ENCODE measurements around the gene UCN2.

Gene UCN2

DNA sequence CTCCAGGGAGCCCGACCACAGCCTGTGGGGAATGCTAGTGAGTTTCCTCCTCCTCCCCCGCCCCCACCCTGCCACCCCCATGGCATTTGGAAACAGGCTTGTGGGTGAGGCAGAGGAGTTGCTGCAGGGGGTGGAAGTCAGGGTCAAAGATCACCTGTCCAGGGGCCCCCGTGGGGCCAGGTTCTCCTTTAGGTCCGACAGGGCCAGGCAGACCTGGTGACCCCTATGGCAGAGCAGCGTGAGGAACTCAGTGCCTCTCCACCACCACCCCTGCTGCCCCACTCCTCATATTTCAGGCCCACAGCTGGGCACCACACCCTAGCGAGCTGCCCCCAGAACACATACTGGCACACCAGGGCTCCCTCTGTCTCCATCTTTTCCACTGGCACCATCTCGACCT, 8.9 kb upstream of the UCN2 start:
- H3K4me1 ChIP-seq (ENCODE audit: control insufficient read depth in 1 of 2, insufficient read depth in 2 of 2, low read length in 2 of 2), result no peaks in the 10 kb centered on the region
- H3K9ac ChIP-seq (ENCODE audit: low read depth in 1 of 2, low read length in 2 of 2), result no peak overlapping the region
- no peaks in the 10 kb centered on the region for H3K9me3 ChIP-seq (ENCODE audit: control insufficient read depth in 1 of 2, low read length in 2 of 2)
- no peaks in the 10 kb centered on the region for H3K27me3 ChIP-seq (ENCODE audit: control insufficient read depth in 1 of 2, insufficient read depth in 2 of 2, low read length in 2 of 2)
- no peak overlapping the region for H3K4me3 ChIP-seq (ENCODE audit: low read depth in 1 of 2, low read length in 2 of 2)
- H3K27ac ChIP-seq (ENCODE audit: low read depth, low read length), result no peak overlapping the region
- no peaks in the 10 kb centered on the region for H3K36me3 ChIP-seq (ENCODE audit: control insufficient read depth in 1 of 2, insufficient read depth in 2 of 2, low read length in 2 of 2)

- H3K4me3 ChIP-seq (ENCODE audit: low read depth in 1 of 2, low read length in 2 of 2), result no peak overlapping the region
- H3K9me3 ChIP-seq (ENCODE audit: control insufficient read depth in 1 of 2, low read length in 2 of 2), result no peaks in the 10 kb centered on the region
- no peaks in the 10 kb centered on the region for H3K4me1 ChIP-seq (ENCODE audit: control insufficient read depth in 1 of 2, insufficient read depth in 2 of 2, low read length in 2 of 2)
- no peak overlapping the region for H3K27ac ChIP-seq (ENCODE audit: low read depth, low read length)
- H3K36me3 ChIP-seq (ENCODE audit: control insufficient read depth in 1 of 2, insufficient read depth in 2 of 2, low read length in 2 of 2), result no peaks in the 10 kb centered on the region
- no peak overlapping the region for H3K9ac ChIP-seq (ENCODE audit: low read depth in 1 of 2, low read length in 2 of 2)
- H3K27me3 ChIP-seq (ENCODE audit: control insufficient read depth in 1 of 2, insufficient read depth in 2 of 2, low read length in 2 of 2), result no peaks in the 10 kb centered on the region
These were observed 8.4 kb upstream of the UCN2 start for GRCh38 chr3:48571938-48572337.

GRCh38 chr3:48569808-48570450, 6.3 kb upstream of the UCN2 start:
- no peaks in the 10 kb centered on the region for H3K36me3 ChIP-seq (ENCODE audit: control insufficient read depth in 1 of 2, insufficient read depth in 2 of 2, low read length in 2 of 2)
- no peak overlapping the region for H3K9ac ChIP-seq (ENCODE audit: low read depth in 1 of 2, low read length in 2 of 2)
- no peaks in the 10 kb centered on the region for H3K9me3 ChIP-seq (ENCODE audit: control insufficient read depth in 1 of 2, low read length in 2 of 2)
- H3K4me3 ChIP-seq (ENCODE audit: low read depth in 1 of 2, low read length in 2 of 2), result no peak overlapping the region
- H3K27me3 ChIP-seq (ENCODE audit: control insufficient read depth in 1 of 2, insufficient read depth in 2 of 2, low read length in 2 of 2), result no peaks in the 10 kb centered on the region
- no peak overlapping the region for H3K27ac ChIP-seq (ENCODE audit: low read depth, low read length)
- no peaks in the 10 kb centered on the region for H3K4me1 ChIP-seq (ENCODE audit: control insufficient read depth in 1 of 2, insufficient read depth in 2 of 2, low read length in 2 of 2)

DNA sequence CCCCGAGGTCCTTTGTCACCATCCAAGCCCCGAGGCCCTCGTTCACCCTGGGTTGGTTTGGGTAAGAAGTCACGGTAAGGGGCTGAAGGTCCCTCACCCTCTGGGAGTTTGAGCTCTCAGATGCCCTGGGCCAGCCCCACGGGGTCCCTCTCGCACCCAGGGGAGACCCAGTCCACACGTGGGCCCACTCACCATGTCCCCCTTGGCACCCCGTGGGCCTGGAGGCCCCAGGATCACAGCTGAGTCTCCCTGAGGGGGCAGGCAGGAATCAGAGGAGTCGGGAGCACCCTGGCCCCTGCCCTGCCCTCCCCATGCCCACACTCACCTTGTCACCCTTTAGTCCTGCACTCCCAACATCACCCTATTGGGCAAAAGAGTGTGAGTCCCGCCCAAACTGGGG, 5.8 kb upstream of the UCN2 start:
- Histone ChIP-seq H3K27me3 (ENCODE audit: control insufficient read depth in 1 of 2, insufficient read depth in 2 of 2, low read length in 2 of 2) (no peaks in the 10 kb centered on the region), H3K36me3 (ENCODE audit: control insufficient read depth in 1 of 2, insufficient read depth in 2 of 2, low read length in 2 of 2) (no peaks in the 10 kb centered on the region), H3K4me3 (ENCODE audit: low read depth in 1 of 2, low read length in 2 of 2) (no peak overlapping the region), H3K9ac (ENCODE audit: low read depth in 1 of 2, low read length in 2 of 2) (no peak overlapping the region), H3K9me3 (ENCODE audit: control insufficient read depth in 1 of 2, low read length in 2 of 2) (no peaks in the 10 kb centered on the region), H3K4me1 (ENCODE audit: control insufficient read depth in 1 of 2, insufficient read depth in 2 of 2, low read length in 2 of 2) (no peaks in the 10 kb centered on the region), H3K27ac (ENCODE audit: low read depth, low read length) (no peak overlapping the region)

DNA sequence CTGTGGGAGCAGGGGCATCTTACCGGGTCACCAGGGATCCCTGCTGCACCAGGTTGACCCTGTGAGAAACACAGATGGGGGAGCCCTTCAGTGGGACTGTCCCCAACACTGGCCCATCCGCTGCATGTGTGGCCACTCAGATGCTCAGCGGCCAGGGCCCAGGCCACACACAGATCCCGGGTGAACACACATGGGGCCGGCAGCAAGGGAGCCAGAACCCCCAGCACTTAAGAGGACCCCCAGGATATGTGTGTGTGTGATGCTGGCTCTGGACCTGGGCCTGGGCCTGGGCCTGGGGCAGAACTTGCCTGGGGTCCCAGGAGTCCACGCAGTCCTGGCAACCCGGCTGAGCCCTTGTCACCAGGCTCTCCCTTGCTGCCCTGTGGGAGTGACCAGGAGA, 4.9 kb upstream of the UCN2 start:
- Histone ChIP-seq H3K9me3 (ENCODE audit: control insufficient read depth in 1 of 2, low read length in 2 of 2) (no peaks in the 10 kb centered on the region), H3K27ac (ENCODE audit: low read depth, low read length) (no peak overlapping the region), H3K36me3 (ENCODE audit: control insufficient read depth in 1 of 2, insufficient read depth in 2 of 2, low read length in 2 of 2) (no peaks in the 10 kb centered on the region)

GRCh38 chr3:48567500-48567899, 3.9 kb upstream of the UCN2 start:
- no peaks in the 10 kb centered on the region for H3K9me3 ChIP-seq (ENCODE audit: control insufficient read depth in 1 of 2, low read length in 2 of 2)
- H3K4me3 ChIP-seq (ENCODE audit: low read depth in 1 of 2, low read length in 2 of 2), result no peak overlapping the region
- no peaks in the 10 kb centered on the region for H3K4me1 ChIP-seq (ENCODE audit: control insufficient read depth in 1 of 2, insufficient read depth in 2 of 2, low read length in 2 of 2)
- no peaks in the 10 kb centered on the region for H3K36me3 ChIP-seq (ENCODE audit: control insufficient read depth in 1 of 2, insufficient read depth in 2 of 2, low read length in 2 of 2)
- no peak overlapping the region for H3K27ac ChIP-seq (ENCODE audit: low read depth, low read length)
- H3K27me3 ChIP-seq (ENCODE audit: control insufficient read depth in 1 of 2, insufficient read depth in 2 of 2, low read length in 2 of 2), result no peaks in the 10 kb centered on the region
- no peak overlapping the region for H3K9ac ChIP-seq (ENCODE audit: low read depth in 1 of 2, low read length in 2 of 2)

More for the DNA sequence above, 4.9 kb upstream of the UCN2 start:
- Histone ChIP-seq H3K9ac (ENCODE audit: low read depth in 1 of 2, low read length in 2 of 2) (no peak overlapping the region), H3K4me3 (ENCODE audit: low read depth in 1 of 2, low read length in 2 of 2) (no peak overlapping the region), H3K27me3 (ENCODE audit: control insufficient read depth in 1 of 2, insufficient read depth in 2 of 2, low read length in 2 of 2) (no peaks in the 10 kb centered on the region), H3K4me1 (ENCODE audit: control insufficient read depth in 1 of 2, insufficient read depth in 2 of 2, low read length in 2 of 2) (no peaks in the 10 kb centered on the region)

GRCh38 chr3:48567090-48567489, 3.5 kb upstream of the UCN2 start:
- Histone ChIP-seq H3K4me3 (ENCODE audit: low read depth in 1 of 2, low read length in 2 of 2) (no peak overlapping the region), H3K36me3 (ENCODE audit: control insufficient read depth in 1 of 2, insufficient read depth in 2 of 2, low read length in 2 of 2) (no peaks in the 10 kb centered on the region), H3K27ac (ENCODE audit: low read depth, low read length) (no peak overlapping the region), H3K9me3 (ENCODE audit: control insufficient read depth in 1 of 2, low read length in 2 of 2) (no peaks in the 10 kb centered on the region), H3K4me1 (ENCODE audit: control insufficient read depth in 1 of 2, insufficient read depth in 2 of 2, low read length in 2 of 2) (no peaks in the 10 kb centered on the region), H3K9ac (ENCODE audit: low read depth in 1 of 2, low read length in 2 of 2) (no peak overlapping the region), H3K27me3 (ENCODE audit: control insufficient read depth in 1 of 2, insufficient read depth in 2 of 2, low read length in 2 of 2) (no peaks in the 10 kb centered on the region)

DNA sequence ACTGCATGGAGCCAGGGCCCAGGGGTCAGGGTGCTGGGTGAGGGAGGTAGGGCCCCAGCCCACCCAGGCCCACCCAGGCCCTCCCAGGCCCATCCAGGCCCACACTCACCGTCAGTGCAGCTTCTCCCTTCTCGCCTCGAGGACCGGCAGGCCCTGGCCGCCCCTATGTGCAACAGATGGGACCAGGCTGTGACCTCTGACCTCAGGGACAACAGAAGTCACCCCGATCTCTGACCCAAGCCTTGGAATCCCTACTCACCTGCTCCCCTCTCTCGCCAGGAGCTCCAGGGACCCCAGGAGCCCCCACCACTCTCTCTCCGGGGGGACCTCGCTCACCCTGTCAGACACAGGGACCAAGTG, 2.8 kb upstream of the UCN2 start:
- H3K36me3 ChIP-seq (ENCODE audit: control insufficient read depth in 1 of 2, insufficient read depth in 2 of 2, low read length in 2 of 2), result no peaks in the 10 kb centered on the region
- H3K27me3 ChIP-seq (ENCODE audit: control insufficient read depth in 1 of 2, insufficient read depth in 2 of 2, low read length in 2 of 2), result no peaks in the 10 kb centered on the region
- H3K4me3 ChIP-seq (ENCODE audit: low read depth in 1 of 2, low read length in 2 of 2), result no peak overlapping the region
- H3K27ac ChIP-seq (ENCODE audit: low read depth, low read length), result no peak overlapping the region
- no peaks in the 10 kb centered on the region for H3K9me3 ChIP-seq (ENCODE audit: control insufficient read depth in 1 of 2, low read length in 2 of 2)
- H3K9ac ChIP-seq (ENCODE audit: low read depth in 1 of 2, low read length in 2 of 2), result no peak overlapping the region
- peaks cover 0 to 3% of the 10 kb centered on the region in 2 donors for H3K4me1 ChIP-seq (ENCODE audit: control insufficient read depth in 1 of 2, insufficient read depth in 2 of 2, low read length in 2 of 2)

- H3K4me1 ChIP-seq (ENCODE audit: control insufficient read depth in 1 of 2, insufficient read depth in 2 of 2, low read length in 2 of 2), result peaks cover under 1 to 8% of the 10 kb centered on the region in 2 donors
- no peaks in the 10 kb centered on the region for H3K36me3 ChIP-seq (ENCODE audit: control insufficient read depth in 1 of 2, insufficient read depth in 2 of 2, low read length in 2 of 2)
- H3K4me3 ChIP-seq (ENCODE audit: low read depth in 1 of 2, low read length in 2 of 2), result no peak overlapping the region
- H3K9me3 ChIP-seq (ENCODE audit: control insufficient read depth in 1 of 2, low read length in 2 of 2), result no peaks in the 10 kb centered on the region
- H3K27me3 ChIP-seq (ENCODE audit: control insufficient read depth in 1 of 2, insufficient read depth in 2 of 2, low read length in 2 of 2), result no peaks in the 10 kb centered on the region
- no peak overlapping the region for H3K9ac ChIP-seq (ENCODE audit: low read depth in 1 of 2, low read length in 2 of 2)
- H3K27ac ChIP-seq (ENCODE audit: low read depth, low read length), result no peak overlapping the region
These were observed 2.2 kb upstream of the UCN2 start for GRCh38 chr3:48565591-48566400.

DNA sequence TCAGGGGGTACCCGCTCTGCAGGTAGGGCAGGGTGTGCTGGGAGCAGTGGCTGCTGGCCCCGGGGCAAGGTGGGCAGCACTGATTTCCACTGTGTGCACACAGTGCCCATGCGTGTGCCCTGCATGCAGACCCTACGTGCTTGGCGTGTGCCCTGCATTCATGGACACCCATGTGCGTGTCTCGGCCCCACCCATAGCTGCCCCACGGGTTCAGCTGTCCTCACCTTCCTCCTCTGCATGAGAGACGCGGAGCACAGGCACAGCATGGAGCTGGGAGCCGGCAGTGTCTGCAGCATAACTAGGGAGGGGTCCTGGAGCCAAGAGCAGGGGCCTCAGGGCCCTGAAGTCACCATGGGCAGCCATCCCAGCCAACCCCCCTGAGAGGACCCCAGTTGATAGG, 1.6 kb upstream of the UCN2 start:
- H3K27ac ChIP-seq (ENCODE audit: low read depth, low read length), result no peak overlapping the region
- H3K4me3 ChIP-seq (ENCODE audit: low read depth in 1 of 2, low read length in 2 of 2), result no peak overlapping the region
- H3K9ac ChIP-seq (ENCODE audit: low read depth in 1 of 2, low read length in 2 of 2), result no peak overlapping the region
- no peaks in the 10 kb centered on the region for H3K9me3 ChIP-seq (ENCODE audit: control insufficient read depth in 1 of 2, low read length in 2 of 2)
- peaks cover 6 to 14% of the 10 kb centered on the region in 2 donors for H3K4me1 ChIP-seq (ENCODE audit: control insufficient read depth in 1 of 2, insufficient read depth in 2 of 2, low read length in 2 of 2)
- H3K27me3 ChIP-seq (ENCODE audit: control insufficient read depth in 1 of 2, insufficient read depth in 2 of 2, low read length in 2 of 2), result no peaks in the 10 kb centered on the region
- H3K36me3 ChIP-seq (ENCODE audit: control insufficient read depth in 1 of 2, insufficient read depth in 2 of 2, low read length in 2 of 2), result no peaks in the 10 kb centered on the region

Measured in duodenal mucosa (tissue), 2 donors.